IMR-90 (cell line): ENCODE measurements around the gene PPP6R3. TPM values are rescaled to one million over a fixed set of nuclear protein-coding genes. Genes with fewer than 3 reads are reported as not detected.

Experiments used
- ATAC-seq: fragments of 200-7000 bp; cut with Tn5 transposase; 2 replicates; pipeline ENCODE4 v1.9.1; 2020; ENCODE audit warnings: low read depth, mild to moderate bottlenecking, moderate library complexity
- BruUV-seq: library from RNA; stranded (reverse); fragments of 400-500 nt; replicated peaks from 2 replicates; lab custom pipeline; 2021; lab: Mats Ljungman, UMichigan
- CTCF ChIA-PET: fragments of 300-600 bp; formaldehyde crosslinking; extraction: SDS; loops from one replicate; lab custom pipeline; 2021; ENCODE audit warnings: antibody characterized with exemption; lab: Yijun Ruan, JAX
- POLR2A ChIA-PET: fragments of 300-600 bp; sonication (Branson Sonifier 250); formaldehyde crosslinking; loops from one replicate; lab custom pipeline; 2022; ENCODE audit warnings: antibody characterized with exemption; ENCODE audit not compliant: unreplicated experiment; lab: Charles Lee
- DNase-seq: peaks from one replicate; pipeline ENCODE4 v3.0.0; 2013
- H2AFZ ChIP-seq: replicated peaks from 2 replicates; pipeline ENCODE3; 2013; ENCODE audit warnings: low read length, mild to moderate bottlenecking; ENCODE audit not compliant: poor library complexity
- H2AK5ac ChIP-seq: 2 replicates; pipeline ENCODE4 v1.6.1; 2013; ENCODE audit warnings: low read depth, low read length, inconsistent platforms
- H2AK9ac ChIP-seq: replicated peaks from 2 replicates; pipeline ENCODE3; 2013; ENCODE audit warnings: mild to moderate bottlenecking, low read depth, low read length, moderate library complexity; ENCODE audit not compliant: poor library complexity
- H2BK120ac ChIP-seq: 2 replicates; pipeline ENCODE4 v1.6.1; 2013; ENCODE audit warnings: low read depth, low read length, inconsistent platforms
- H2BK15ac ChIP-seq: 3 replicates; pipeline ENCODE4 v1.6.1; 2013; ENCODE audit warnings: low read depth, low read length, inconsistent platforms
- H2BK20ac ChIP-seq: 2 replicates; pipeline ENCODE4 v1.6.1; 2013; ENCODE audit warnings: low read depth, mild to moderate bottlenecking, inconsistent platforms, low read length, moderate library complexity
- H2BK5ac ChIP-seq: 2 replicates; pipeline ENCODE4 v1.6.1; 2013; ENCODE audit warnings: mild to moderate bottlenecking, low read depth, low read length, inconsistent platforms; ENCODE audit not compliant: poor library complexity, severe bottlenecking
- H3K14ac ChIP-seq: replicated peaks from 2 replicates; pipeline ENCODE4 v1.6.1; 2013; ENCODE audit warnings: low read depth, low read length, inconsistent platforms
- H3K18ac ChIP-seq: 2 replicates; pipeline ENCODE4 v1.6.1; 2013; ENCODE audit warnings: low read depth, low read length, control low read depth
- H3K23ac ChIP-seq: 2 replicates; pipeline ENCODE4 v1.6.1; 2013; ENCODE audit warnings: low read depth, low read length, inconsistent platforms
- H3K27ac ChIP-seq: 2 replicates; pipeline ENCODE4 v1.5.1; 2013; ENCODE audit warnings: mild to moderate bottlenecking, control low read depth, low read length; ENCODE audit not compliant: insufficient read depth
- H3K27me3 ChIP-seq: 2 replicates; pipeline ENCODE4 v1.6.1; 2013; ENCODE audit warnings: low read length; ENCODE audit not compliant: control insufficient read depth, insufficient read depth
- H3K36me3 ChIP-seq: 2 replicates; pipeline ENCODE4 v1.6.1; 2013; ENCODE audit warnings: low read length, mixed read lengths; ENCODE audit not compliant: control insufficient read depth, insufficient read depth
- H3K4ac ChIP-seq: 2 replicates; pipeline ENCODE4 v1.6.1; 2013; ENCODE audit warnings: low read depth, low read length, inconsistent platforms
- H3K4me1 ChIP-seq: 2 replicates; pipeline ENCODE4 v1.6.1; 2013; ENCODE audit warnings: low read length, mixed read lengths; ENCODE audit not compliant: control insufficient read depth, insufficient read depth
- H3K4me2 ChIP-seq: 2 replicates; pipeline ENCODE4 v1.6.1; 2013; ENCODE audit warnings: low read depth, mild to moderate bottlenecking, control low read depth, low read length, moderate library complexity
- H3K4me3 ChIP-seq: 2 replicates; pipeline ENCODE4 v1.5.1; 2013; ENCODE audit warnings: low read depth, mild to moderate bottlenecking, control low read depth, low read length, moderate library complexity; ENCODE audit not compliant: insufficient read depth
- H3K56ac ChIP-seq: 2 replicates; pipeline ENCODE4 v1.6.1; 2013; ENCODE audit warnings: low read length, inconsistent platforms; ENCODE audit not compliant: insufficient read depth; ENCODE audit errors: extremely low read depth
- H3K79me1 ChIP-seq, 2 experiments: 2 replicates each; pipeline ENCODE4 v1.6.1; 2013; ENCODE audit warnings: low read length in 2 of 2, inconsistent platforms in 1 of 2, low read depth in 1 of 2
- H3K9ac ChIP-seq: 2 replicates; pipeline ENCODE4 v1.6.1; 2013; ENCODE audit warnings: low read depth, low read length, control low read depth
- H3K9me1 ChIP-seq: 2 replicates; pipeline ENCODE4 v1.6.1; 2013; ENCODE audit warnings: low read length, inconsistent platforms; ENCODE audit not compliant: insufficient read depth
- H3K9me3 ChIP-seq: 2 replicates; pipeline ENCODE4 v1.6.1; 2013; ENCODE audit warnings: low read length; ENCODE audit not compliant: control insufficient read depth, insufficient read depth
- H4K20me1 ChIP-seq: 2 replicates; pipeline ENCODE4 v1.6.1; 2013; ENCODE audit warnings: low read length, inconsistent platforms; ENCODE audit not compliant: insufficient read depth
- H4K5ac ChIP-seq: 2 replicates; pipeline ENCODE4 v1.6.1; 2013; ENCODE audit warnings: mild to moderate bottlenecking, low read depth, low read length, control low read depth
- H4K8ac ChIP-seq, 2 experiments: 2 replicates each; pipeline ENCODE4 v1.6.1; 2013; ENCODE audit warnings: low read depth in 2 of 2, low read length in 2 of 2, control low read depth in 1 of 2, inconsistent platforms in 1 of 2
- H4K91ac ChIP-seq: 2 replicates; pipeline ENCODE4 v1.6.1; 2013; ENCODE audit warnings: low read depth, low read length, inconsistent platforms; ENCODE audit not compliant: insufficient read depth
- CTCF ChIP-seq: conservative IDR thresholded peaks from 2 replicates; pipeline ENCODE4 v1.5.1; 2012; ENCODE audit warnings: mild to moderate bottlenecking, low read depth, low read length, improper control_type of control experiment
- ELK1 ChIP-seq: fragments of 150-350 bp; IDR thresholded peaks from 2 replicates; pipeline ENCODE4 v1.6.1; 2016; ENCODE audit warnings: low read depth, mild to moderate bottlenecking, low read length, moderate library complexity, borderline replicate concordance
- MAFK ChIP-seq: IDR thresholded peaks from 2 replicates; pipeline ENCODE4 v1.6.1; 2012; ENCODE audit warnings: low read depth, low read length, improper control_type of control experiment
- MAZ ChIP-seq: IDR thresholded peaks from 2 replicates; pipeline ENCODE4 v1.6.1; 2012; ENCODE audit warnings: low read depth, mild to moderate bottlenecking, low read length, improper control_type of control experiment, moderate library complexity, borderline replicate concordance
- NFE2L2 ChIP-seq: fragments of 150-350 bp; IDR thresholded peaks from 2 replicates; pipeline ENCODE4 v1.6.1; 2016; ENCODE audit warnings: low read depth, mild to moderate bottlenecking, low read length
- RAD21 ChIP-seq: IDR thresholded peaks from 2 replicates; pipeline ENCODE4 v1.6.1; 2012; ENCODE audit warnings: low read length, improper control_type of control experiment
- SMC3 ChIP-seq: fragments of 150-350 bp; IDR thresholded peaks from 2 replicates; pipeline ENCODE4 v1.6.1; 2016; ENCODE audit warnings: low read depth, mild to moderate bottlenecking, antibody characterized with exemption, low read length, moderate library complexity
- WGBS, 2 experiments: methylation state at CpG; one replicate each; pipeline versions ENCODE4 v1.1.5 to v1.1.7; 2013; ENCODE audit warnings: missing lambda C conversion rate in 2 of 2; ENCODE audit not compliant: insufficient read length in 1 of 2; ENCODE audit errors: extremely low coverage in 2 of 2; 5-methylcytosine and 5-hydroxymethylcytosine counted together
- dilution Hi-C: fragments of 300-500 bp; cut with HindIII; formaldehyde crosslinking; loops from one replicate; pipeline ENCODE4 v1.14.3; 2018; ENCODE audit warnings: low sequenced_read_pairs; ENCODE audit not compliant: unreplicated experiment
- in situ Hi-C: fragments of 300-500 bp; cut with MboI; formaldehyde crosslinking; loops from 3 replicates; pipeline ENCODE4 v1.14.3; 2019; ENCODE audit warnings: low sequenced_read_pairs, inconsistent platforms, mixed read lengths
- intact Hi-C: fragments of 100-400 bp; cut with micrococcal nuclease; formaldehyde crosslinking; loops from 2 replicates; pipeline ENCODE4 v1.10.0; 2022
- polyA plus RNA-seq, 3 experiments: library from polyadenylated mRNA; depleted of rRNA; stranded (reverse); fragments of >200 nt; gene quantifications; 2 replicates each; pipeline ENCODE4 v1.2.3, GENCODE V29; 2012; ENCODE audit warnings: low replicate concordance in 1 of 3
- total RNA-seq: library from RNA; depleted of rRNA; stranded (reverse); fragments of >200 nt; gene quantifications from 2 replicates; pipeline ENCODE4 v1.2.3, GENCODE V29; 2012

The PPP6R3 gene
- total and polyA plus RNA-seq, 2 of the 4 experiments (the other 2 are of a cell fraction) = 29.0 to 123 TPM

- TF ChIP-seq NFE2L2 (no peak), RAD21 (no peak)
Measured at GRCh38 chr11:68498903-68499883, 38.6 kb downstream of the PPP6R3 start (continued).

- Histone ChIP-seq H3K79me1 (peaks cover 28 to 89% of the 10 kb centered on the region in 2 experiments), H3K4ac (no peak overlapping the region), H2BK120ac (no peak overlapping the region), H2BK5ac (no peak overlapping the region), H2AK5ac (no peak overlapping the region), H4K91ac (no peak overlapping the region), H2AK9ac (no peak overlapping the region), H4K20me1 (peaks cover 96% of the 10 kb centered on the region), H3K23ac (peak overlapping the region; percentile 24; the same call in 1 of the 2 replicates), H3K27ac (no peak overlapping the region), H2AFZ (no peak overlapping the region), H3K9ac (no peak overlapping the region), H3K56ac (no peak overlapping the region), H2BK20ac (no peak overlapping the region), H4K8ac (no peak overlapping the region), H3K9me3 (no peaks in the 10 kb centered on the region), H3K36me3 (no peaks in the 10 kb centered on the region), H3K4me3 (no peak overlapping the region), H3K4me1 (peaks cover 16% of the 10 kb centered on the region), H4K5ac (no peak overlapping the region), H3K4me2 (no peak overlapping the region), H2BK15ac (no peak overlapping the region), H3K18ac (no peak overlapping the region), H3K9me1 (peaks cover 37% of the 10 kb centered on the region), H3K14ac (no peak overlapping the region), H3K27me3 (no peaks in the 10 kb centered on the region)
- no peak for DNase-seq
- in situ Hi-C loops (no loop called here), dilution Hi-C loops (no loop called here), intact Hi-C loops (no loop called here)
- no TSS peak for BruUV-seq
- WGBS, 2 experiments = 100% methylated on average over 2 of the region's 2 CpGs; no CpG with 5 or more reads in 1 of the 2 experiments
- POLR2A ChIA-PET = no interaction called here
- no peak for ATAC-seq
- CTCF ChIA-PET = no interaction called here
- TF ChIP-seq MAFK = no peak
- no peak for TF ChIP-seq NFE2L2
- no peak for TF ChIP-seq MAZ
- TF ChIP-seq ELK1 = no peak
- TF ChIP-seq CTCF = no peak
- no peak for TF ChIP-seq SMC3
Measured at GRCh38 chr11:68500206-68500605, 39.7 kb downstream of the PPP6R3 start.
